Measurements from ENCODE around the gene ZSCAN5A.
"Not testable (repeated sequence)": the region's sequence is repeated elsewhere in the genome, so short reads cannot be mapped to it uniquely, and the experiment has no call there.

- TF ChIP-seq CTCF (IDR thresholded peaks at IDR 0.05); EZH2 (IDR thresholded peaks at IDR 0.05; ENCODE audit: borderline replicate concordance, insufficient read depth, low read depth, low read length, poor library complexity, severe bottlenecking): not testable (repeated sequence)
Observed at GRCh38 chr19:56175861-56176307, 138.8 kb downstream of the ZSCAN5A start, which contains the start of gene GALP.

All from B cell (primary cell).